ENCODE results near the gene PBXIP1.
A peak's percentile ranks its signal among the peaks of the same experiment; 100 is the strongest.

PBXIP1 gene, protein sequence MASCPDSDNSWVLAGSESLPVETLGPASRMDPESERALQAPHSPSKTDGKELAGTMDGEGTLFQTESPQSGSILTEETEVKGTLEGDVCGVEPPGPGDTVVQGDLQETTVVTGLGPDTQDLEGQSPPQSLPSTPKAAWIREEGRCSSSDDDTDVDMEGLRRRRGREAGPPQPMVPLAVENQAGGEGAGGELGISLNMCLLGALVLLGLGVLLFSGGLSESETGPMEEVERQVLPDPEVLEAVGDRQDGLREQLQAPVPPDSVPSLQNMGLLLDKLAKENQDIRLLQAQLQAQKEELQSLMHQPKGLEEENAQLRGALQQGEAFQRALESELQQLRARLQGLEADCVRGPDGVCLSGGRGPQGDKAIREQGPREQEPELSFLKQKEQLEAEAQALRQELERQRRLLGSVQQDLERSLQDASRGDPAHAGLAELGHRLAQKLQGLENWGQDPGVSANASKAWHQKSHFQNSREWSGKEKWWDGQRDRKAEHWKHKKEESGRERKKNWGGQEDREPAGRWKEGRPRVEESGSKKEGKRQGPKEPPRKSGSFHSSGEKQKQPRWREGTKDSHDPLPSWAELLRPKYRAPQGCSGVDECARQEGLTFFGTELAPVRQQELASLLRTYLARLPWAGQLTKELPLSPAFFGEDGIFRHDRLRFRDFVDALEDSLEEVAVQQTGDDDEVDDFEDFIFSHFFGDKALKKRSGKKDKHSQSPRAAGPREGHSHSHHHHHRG

DNA sequence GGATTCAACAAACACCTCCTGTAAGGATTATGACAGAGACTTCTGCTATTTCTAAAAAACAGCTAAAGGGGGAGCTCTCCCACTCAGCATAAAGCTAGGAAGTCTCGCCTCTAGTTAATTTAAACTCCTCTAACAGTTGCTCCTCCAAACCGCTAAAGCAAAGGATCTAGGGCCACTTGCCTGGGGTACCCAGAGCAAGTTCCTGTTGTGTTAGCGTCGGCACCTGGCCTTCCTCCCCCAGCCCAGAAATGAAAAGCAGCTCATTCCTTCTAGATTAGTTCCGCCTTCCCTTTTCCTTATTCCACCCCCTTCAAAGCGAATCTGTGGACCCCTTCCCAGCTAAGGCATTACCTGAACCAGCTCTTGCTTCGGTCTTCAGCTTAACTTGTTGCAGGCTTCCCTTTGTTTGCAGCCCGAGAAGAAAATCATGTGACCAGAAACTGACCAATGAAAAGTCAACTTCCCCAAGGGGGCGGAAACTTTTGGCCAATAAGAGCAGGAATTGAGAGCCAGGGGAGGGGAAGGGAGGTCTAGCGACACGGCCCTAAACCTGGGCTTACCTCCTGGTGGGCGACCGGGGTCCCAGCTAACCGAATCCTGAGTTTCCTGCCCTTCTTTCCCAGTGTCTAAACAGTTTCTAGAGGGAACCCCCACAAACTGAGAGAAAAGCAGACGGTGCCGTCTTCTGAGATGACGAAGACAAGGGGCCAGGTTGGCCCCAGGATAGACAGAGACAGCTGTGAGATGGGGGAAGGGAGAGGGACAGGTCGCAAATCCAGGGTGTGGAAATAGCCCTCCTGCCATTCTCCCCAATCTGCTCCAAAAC, at the start of gene PBXIP1:
TSS of gene PBXIP1 (minus strand) at position 382 of the 826 bp plus-strand sequence. CDS start 2,378 bp downstream, outside the sequence.
- H3K4me3 Mint-ChIP-seq: peak within 1 kb of the TSS; percentile 94
- DNase-seq: peak; percentile 81
- H3K27ac Mint-ChIP-seq: peak within 1 kb of the TSS; percentile 100
- H3K27me3 Mint-ChIP-seq (ENCODE audit: low read depth, poor library complexity): no peaks in the 10 kb centered on the region
- TF ChIP-seq, protein P1, sequence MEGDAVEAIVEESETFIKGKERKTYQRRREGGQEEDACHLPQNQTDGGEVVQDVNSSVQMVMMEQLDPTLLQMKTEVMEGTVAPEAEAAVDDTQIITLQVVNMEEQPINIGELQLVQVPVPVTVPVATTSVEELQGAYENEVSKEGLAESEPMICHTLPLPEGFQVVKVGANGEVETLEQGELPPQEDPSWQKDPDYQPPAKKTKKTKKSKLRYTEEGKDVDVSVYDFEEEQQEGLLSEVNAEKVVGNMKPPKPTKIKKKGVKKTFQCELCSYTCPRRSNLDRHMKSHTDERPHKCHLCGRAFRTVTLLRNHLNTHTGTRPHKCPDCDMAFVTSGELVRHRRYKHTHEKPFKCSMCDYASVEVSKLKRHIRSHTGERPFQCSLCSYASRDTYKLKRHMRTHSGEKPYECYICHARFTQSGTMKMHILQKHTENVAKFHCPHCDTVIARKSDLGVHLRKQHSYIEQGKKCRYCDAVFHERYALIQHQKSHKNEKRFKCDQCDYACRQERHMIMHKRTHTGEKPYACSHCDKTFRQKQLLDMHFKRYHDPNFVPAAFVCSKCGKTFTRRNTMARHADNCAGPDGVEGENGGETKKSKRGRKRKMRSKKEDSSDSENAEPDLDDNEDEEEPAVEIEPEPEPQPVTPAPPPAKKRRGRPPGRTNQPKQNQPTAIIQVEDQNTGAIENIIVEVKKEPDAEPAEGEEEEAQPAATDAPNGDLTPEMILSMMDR (IDR thresholded peaks at IDR 0.05): peak; percentile 14
- H3K36me3 Mint-ChIP-seq (ENCODE audit: low read depth): peaks cover 5% of the 10 kb centered on the region
- H3K4me1 Mint-ChIP-seq: peaks cover 70% of the 10 kb centered on the region
- no peaks in the 10 kb centered on the region for H3K9me3 Mint-ChIP-seq

DNA sequence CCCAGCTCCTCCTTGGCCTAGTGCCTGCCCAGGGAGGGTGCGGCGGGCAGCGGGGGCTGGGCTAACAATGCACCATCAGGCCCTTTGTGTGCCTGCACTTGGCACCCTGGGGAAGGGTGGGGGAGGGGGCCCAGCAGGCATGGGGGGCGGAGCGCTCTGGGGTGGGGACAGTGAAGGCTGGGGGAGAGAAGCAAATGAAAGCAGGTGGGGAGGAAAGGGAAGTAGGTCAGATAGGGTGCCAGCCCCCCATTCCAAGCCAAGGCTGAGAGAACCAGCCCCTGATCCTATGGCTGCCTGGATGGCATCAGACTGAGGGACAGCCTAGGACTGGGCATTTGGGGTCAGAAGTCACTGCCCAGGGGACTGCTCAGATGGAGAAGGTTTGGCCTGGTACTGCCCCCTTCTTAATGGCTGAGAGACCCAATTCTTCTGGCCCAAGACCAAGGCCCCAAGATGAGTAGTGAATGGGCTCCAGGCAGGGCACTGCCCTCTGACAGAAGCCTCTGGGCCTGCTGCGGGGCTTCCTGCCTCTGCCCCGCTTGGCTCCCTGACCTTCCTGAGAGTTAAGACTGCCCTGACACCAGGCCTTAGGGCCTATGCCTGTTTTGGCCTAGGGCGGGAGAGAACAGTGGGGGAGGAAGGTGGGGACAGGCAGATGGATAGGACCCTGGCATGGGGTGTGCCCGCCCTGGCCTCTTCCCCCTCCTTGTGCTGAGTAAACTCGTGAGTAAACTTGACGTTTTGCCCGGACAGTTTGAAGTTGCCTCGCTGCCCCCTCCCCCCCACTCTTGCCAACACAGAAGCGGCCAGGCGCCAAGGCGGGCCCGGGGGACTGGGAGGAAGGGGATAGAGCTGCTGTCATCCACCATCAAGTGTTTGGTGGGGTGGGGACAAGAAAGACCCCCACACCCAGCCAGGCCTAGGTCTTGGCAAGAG, 49.4 kb upstream of the PBXIP1 start:
- H3K4me3 Mint-ChIP-seq: no peak overlapping the region
- H3K36me3 Mint-ChIP-seq (ENCODE audit: low read depth): no peaks in the 10 kb centered on the region
- peaks cover 7% of the 10 kb centered on the region for H3K27me3 Mint-ChIP-seq (ENCODE audit: low read depth, poor library complexity)
- H3K9me3 Mint-ChIP-seq: no peaks in the 10 kb centered on the region
- peaks cover 42% of the 10 kb centered on the region for H3K4me1 Mint-ChIP-seq
- TF ChIP-seq, protein P1 (IDR thresholded peaks at IDR 0.05): no peak
- DNase-seq: no peak
- H3K27ac Mint-ChIP-seq: no peak overlapping the region

DNA sequence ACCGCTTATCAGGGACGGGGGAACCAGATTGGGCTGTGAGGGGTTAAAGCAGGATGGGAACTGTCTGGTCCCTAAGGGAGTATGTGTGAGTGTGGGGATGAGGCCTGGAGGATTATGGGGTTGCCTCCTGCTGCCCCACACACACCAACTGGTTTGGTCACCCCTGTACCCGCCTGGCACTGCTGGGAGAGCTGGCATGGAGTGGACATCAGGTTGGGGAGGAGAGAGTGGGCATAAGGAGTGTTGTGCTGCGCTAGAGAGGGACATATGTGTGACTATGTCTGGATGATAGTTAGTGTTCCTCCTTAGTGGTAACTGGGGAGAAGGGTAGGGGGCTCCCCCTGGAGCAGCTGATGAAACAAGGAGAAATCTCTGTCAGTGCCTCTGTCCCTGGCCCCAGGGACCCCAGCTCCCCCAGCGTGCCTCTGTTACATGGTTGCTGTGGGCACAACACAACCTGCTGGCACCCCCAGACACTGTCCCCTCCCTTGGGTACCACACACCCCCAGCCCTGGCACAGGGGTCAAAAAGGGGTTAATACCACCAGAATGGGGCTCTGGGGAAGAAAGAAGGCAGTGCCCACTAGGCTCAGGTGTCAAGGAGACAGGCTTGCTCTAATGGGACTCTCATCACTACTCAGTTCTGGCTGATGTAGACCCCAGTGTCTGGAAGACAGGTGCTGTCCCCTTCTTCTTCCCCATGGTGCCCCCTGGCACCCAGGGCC, 48.6 kb upstream of the PBXIP1 start:
- peaks cover 42% of the 10 kb centered on the region for H3K4me1 Mint-ChIP-seq

GRCh38 chr1:155003766-155004351, 48.0 kb upstream of the PBXIP1 start:
- peak overlapping the region; percentile 94 for H3K4me3 Mint-ChIP-seq
- no peaks in the 10 kb centered on the region for H3K9me3 Mint-ChIP-seq
- H3K36me3 Mint-ChIP-seq (ENCODE audit: low read depth): no peaks in the 10 kb centered on the region
- peaks cover 39% of the 10 kb centered on the region for H3K4me1 Mint-ChIP-seq
- TF ChIP-seq, protein P1 (IDR thresholded peaks at IDR 0.05): no peak
- peaks cover 1% of the 10 kb centered on the region for H3K27me3 Mint-ChIP-seq (ENCODE audit: low read depth, poor library complexity)
- peak; percentile 48 for DNase-seq
- H3K27ac Mint-ChIP-seq: no peak overlapping the region

More for the DNA sequence above, 48.6 kb upstream of the PBXIP1 start:
- Mint-ChIP-seq H3K27ac (no peak overlapping the region), H3K27me3 (ENCODE audit: low read depth, poor library complexity) (peaks cover 3% of the 10 kb centered on the region), H3K36me3 (ENCODE audit: low read depth) (no peaks in the 10 kb centered on the region), H3K9me3 (no peaks in the 10 kb centered on the region), H3K4me3 (peak overlapping the region; percentile 80)
- no peak for DNase-seq
- TF ChIP-seq, protein P1 (IDR thresholded peaks at IDR 0.05): no peak

Measured in nephron progenitor cell (in vitro differentiated cells).